DMS153 treated with DMSO at 0.1 percent for 48 hours (cell line): ENCODE results near the gene TRPM4.
A peak's percentile ranks its signal among the peaks of the same experiment; 100 is the strongest.
"Not testable (repeated sequence)": the region's sequence is repeated elsewhere in the genome, so short reads cannot be mapped to it uniquely, and the experiment has no call there.

Source experiments
- DNase-seq: peaks from one replicate; lab custom pipeline; 2025; ENCODE audit not compliant: unreplicated experiment; lab: John Stamatoyannopoulos, UW

Gene TRPM4

GRCh38 chr19:49186108-49186507 is 28.5 kb downstream of the TRPM4 start:
- DNase-seq: no peak

DNA sequence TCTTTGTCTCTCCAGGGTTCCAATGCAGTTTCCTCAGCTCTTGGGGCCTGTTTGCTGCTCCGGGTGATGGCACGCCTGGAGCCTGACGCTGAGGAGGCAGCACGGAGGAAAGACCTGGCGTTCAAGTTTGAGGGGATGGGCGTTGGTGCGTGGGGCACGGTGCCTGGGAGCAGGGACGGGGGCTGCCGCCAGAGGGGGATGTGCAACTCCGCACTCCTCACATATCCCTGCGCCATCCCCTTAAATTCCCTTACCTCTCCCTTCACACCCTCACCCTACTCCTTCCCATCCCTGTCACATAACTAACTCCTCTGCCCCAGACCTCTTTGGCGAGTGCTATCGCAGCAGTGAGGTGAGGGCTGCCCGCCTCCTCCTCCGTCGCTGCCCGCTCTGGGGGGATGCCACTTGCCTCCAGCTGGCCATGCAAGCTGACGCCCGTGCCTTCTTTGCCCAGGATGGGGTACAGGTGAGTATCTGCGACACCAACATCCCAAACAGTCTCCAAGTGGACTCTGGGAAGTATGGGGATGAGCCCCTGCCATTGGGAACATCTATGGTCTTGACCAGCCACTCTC is 31.1 kb downstream of the TRPM4 start:
- no peak for DNase-seq

- no peak for DNase-seq
These were observed 31.7 kb downstream of the TRPM4 start for GRCh38 chr19:49189259-49189658.

- no peak for DNase-seq
These were observed 33.2 kb downstream of the TRPM4 start for GRCh38 chr19:49190781-49191180.

- DNase-seq: no peak
These were observed 36.3 kb downstream of the TRPM4 start for GRCh38 chr19:49193822-49194394.

- no peak for DNase-seq
These were observed 36.8 kb downstream of the TRPM4 start for GRCh38 chr19:49194408-49194807.

DNA sequence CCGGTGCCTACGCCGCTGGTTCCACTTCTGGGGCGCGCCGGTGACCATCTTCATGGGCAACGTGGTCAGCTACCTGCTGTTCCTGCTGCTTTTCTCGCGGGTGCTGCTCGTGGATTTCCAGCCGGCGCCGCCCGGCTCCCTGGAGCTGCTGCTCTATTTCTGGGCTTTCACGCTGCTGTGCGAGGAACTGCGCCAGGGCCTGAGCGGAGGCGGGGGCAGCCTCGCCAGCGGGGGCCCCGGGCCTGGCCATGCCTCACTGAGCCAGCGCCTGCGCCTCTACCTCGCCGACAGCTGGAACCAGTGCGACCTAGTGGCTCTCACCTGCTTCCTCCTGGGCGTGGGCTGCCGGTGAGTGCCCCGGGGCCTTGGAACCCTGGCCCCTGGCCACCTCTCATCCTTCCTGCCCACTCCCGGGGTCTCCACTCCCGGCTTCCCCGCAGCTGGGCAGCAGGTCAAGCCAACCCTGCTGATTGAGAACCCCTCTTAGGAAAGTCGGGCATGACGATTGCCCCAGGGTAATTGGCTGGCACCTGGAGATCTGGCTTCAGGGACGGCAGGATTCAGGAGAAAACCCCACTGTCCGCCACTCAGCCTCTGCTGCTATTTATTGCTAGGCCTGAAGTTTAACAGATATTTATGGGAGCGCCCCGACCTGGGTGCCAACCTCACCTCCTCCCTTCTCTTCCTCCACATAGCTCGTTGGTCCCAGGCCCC is 39.1 kb downstream of the TRPM4 start:
- DNase-seq: peak; percentile 30

- no peak for DNase-seq
These were observed 42.8 kb downstream of the TRPM4 start for GRCh38 chr19:49200238-49200862.

GRCh38 chr19:49201042-49201441 is 43.5 kb downstream of the TRPM4 start:
- DNase-seq: no peak

- DNase-seq: no peak
These were observed 47.5 kb downstream of the TRPM4 start for GRCh38 chr19:49205114-49205513.

DNA sequence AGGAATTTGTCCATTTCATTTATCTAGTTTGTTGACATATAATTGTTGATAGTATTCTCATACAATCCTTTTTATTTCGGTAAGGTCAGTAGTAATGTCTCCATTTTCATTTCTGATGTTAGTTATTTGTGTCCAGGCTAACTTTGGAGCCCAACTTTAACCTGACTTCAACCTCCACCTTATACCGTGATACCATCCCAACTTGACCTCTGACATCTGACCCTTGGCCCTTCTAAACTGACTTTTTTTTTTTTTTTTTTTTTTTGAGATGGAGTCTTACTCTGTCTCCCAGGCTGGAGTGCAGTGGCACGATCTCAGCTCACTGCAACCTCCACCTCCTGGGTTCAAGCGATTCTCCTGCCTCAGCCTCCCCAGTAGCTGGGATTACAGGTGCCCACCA is 51.9 kb downstream of the TRPM4 start:
- not testable (repeated sequence) for DNase-seq

- DNase-seq: no peak
These were observed 52.7 kb downstream of the TRPM4 start for GRCh38 chr19:49210108-49210900.

GRCh38 chr19:49210901-49211451 is 53.4 kb downstream of the TRPM4 start:
- no peak for DNase-seq

- no peak for DNase-seq
These were observed 54.6 kb downstream of the TRPM4 start for GRCh38 chr19:49212016-49212701.

DNA sequence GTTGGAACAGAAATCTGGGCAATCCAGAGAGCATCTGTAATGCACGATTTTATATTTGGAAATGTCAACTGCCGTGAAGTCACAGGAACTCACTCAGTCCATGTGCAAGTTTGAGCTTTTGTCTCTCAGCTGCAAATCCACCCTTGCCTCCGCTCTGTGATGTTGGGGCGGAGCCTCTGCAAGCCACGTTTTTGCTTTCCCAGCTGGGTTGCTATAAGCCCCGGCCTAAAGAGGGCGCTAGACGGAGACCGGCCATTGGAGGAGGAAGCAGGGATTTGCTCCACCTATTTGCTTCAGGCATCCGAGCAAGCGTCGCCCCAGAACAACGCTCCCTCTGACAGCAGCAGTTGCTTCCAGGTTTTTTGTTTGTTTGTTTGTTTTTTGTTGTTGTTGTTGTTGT is 56.2 kb downstream of the TRPM4 start:
- no peak for DNase-seq

DNA sequence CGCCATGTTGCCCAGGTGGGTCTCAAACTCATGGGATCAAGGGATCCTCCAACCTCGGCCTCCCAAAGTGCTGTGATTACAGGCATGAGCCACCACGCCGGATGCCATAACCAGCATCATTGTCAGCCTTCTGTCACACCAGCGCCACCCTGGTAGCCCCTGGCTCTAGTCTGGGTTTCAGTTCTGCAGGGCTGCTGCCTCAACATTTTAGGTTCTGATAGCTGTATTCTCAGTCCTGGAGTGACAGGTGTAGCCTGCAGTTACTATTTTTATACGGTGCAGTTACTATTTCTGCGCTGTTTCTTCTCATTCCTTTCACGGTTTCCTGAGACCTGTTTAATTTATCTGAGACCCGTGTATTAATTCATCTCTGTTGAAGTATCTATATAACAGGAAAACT is 57.1 kb downstream of the TRPM4 start:
- DNase-seq: no peak

- DNase-seq: no peak
These were observed 58.5 kb downstream of the TRPM4 start for GRCh38 chr19:49216071-49216470.

GRCh38 chr19:49217382-49217781 is 59.8 kb downstream of the TRPM4 start:
- no peak for DNase-seq

- no peak for DNase-seq
These were observed 64.4 kb downstream of the TRPM4 start for GRCh38 chr19:49222011-49222410.

- DNase-seq: no peak
These were observed 64.9 kb downstream of the TRPM4 start for GRCh38 chr19:49222528-49222927.
